H9 (cell line): ENCODE results near the gene ZNF804A. TPM values are rescaled to one million over a fixed set of nuclear protein-coding genes. Genes with fewer than 3 reads are reported as not detected.

Source experiments
- DNase-seq: peaks from one replicate; pipeline ENCODE4 v3.0.0-alpha.2; 2017
- H2AFZ ChIP-seq: one replicate; pipeline ENCODE4 v1.6.1; 2013; ENCODE audit warnings: mild to moderate bottlenecking, low read length, control low read depth, moderate library complexity
- H2AK5ac ChIP-seq: 2 replicates; pipeline ENCODE4 v1.6.1; 2013; ENCODE audit warnings: low read length, control low read depth, mixed read lengths; ENCODE audit not compliant: insufficient read length
- H2BK120ac ChIP-seq: one replicate; pipeline ENCODE4 v1.6.1; 2013; ENCODE audit warnings: low read depth, mild to moderate bottlenecking, low read length, control low read depth, inconsistent platforms; ENCODE audit not compliant: poor library complexity, severe bottlenecking
- H2BK12ac ChIP-seq: 2 replicates; pipeline ENCODE4 v1.6.1; 2013; ENCODE audit warnings: low read length, control low read depth, mixed read lengths, low read depth; ENCODE audit not compliant: insufficient read length
- H2BK15ac ChIP-seq: 2 replicates; pipeline ENCODE4 v1.6.1; 2013; ENCODE audit warnings: low read depth, low read length, control low read depth
- H2BK20ac ChIP-seq: one replicate; pipeline ENCODE4 v1.6.1; 2013; ENCODE audit warnings: low read depth, mild to moderate bottlenecking, low read length, control low read depth, inconsistent platforms; ENCODE audit not compliant: poor library complexity, severe bottlenecking
- H2BK5ac ChIP-seq: 2 replicates; pipeline ENCODE4 v1.6.1; 2013; ENCODE audit warnings: low read length, control low read depth, mixed read lengths; ENCODE audit not compliant: insufficient read length
- H3K14ac ChIP-seq: 2 replicates; pipeline ENCODE4 v1.6.1; 2013; ENCODE audit warnings: low read length, control low read depth; ENCODE audit not compliant: insufficient read depth
- H3K18ac ChIP-seq: 2 replicates; pipeline ENCODE4 v1.6.1; 2013; ENCODE audit warnings: low read depth, mild to moderate bottlenecking, mixed read lengths, low read length, control low read depth; ENCODE audit not compliant: insufficient read length
- H3K23ac ChIP-seq: 2 replicates; pipeline ENCODE4 v1.6.1; 2013; ENCODE audit warnings: low read length, control low read depth, mixed read lengths, low read depth; ENCODE audit not compliant: insufficient read length
- H3K23me2 ChIP-seq: 2 replicates; pipeline ENCODE4 v1.6.1; 2013; ENCODE audit warnings: low read depth, mild to moderate bottlenecking, mixed read lengths, low read length, control low read depth; ENCODE audit not compliant: insufficient read length, poor library complexity, severe bottlenecking
- H3K27ac ChIP-seq: 2 replicates; pipeline ENCODE4 v1.5.1; 2013; ENCODE audit warnings: low read length, control low read depth, mixed read lengths, low read depth; ENCODE audit not compliant: insufficient read length
- H3K27me3 ChIP-seq: 2 replicates; pipeline ENCODE4 v1.6.1; 2013; ENCODE audit warnings: low read length, control low read depth, inconsistent platforms; ENCODE audit not compliant: insufficient read depth
- H3K4ac ChIP-seq: 2 replicates; pipeline ENCODE4 v1.6.1; 2013; ENCODE audit warnings: low read depth, mild to moderate bottlenecking, control low read depth, inconsistent platforms, low read length, moderate library complexity
- H3K4me1 ChIP-seq: 2 replicates; pipeline ENCODE4 v1.6.1; 2013; ENCODE audit warnings: low read length, control low read depth, inconsistent platforms; ENCODE audit not compliant: insufficient read depth
- H3K4me2 ChIP-seq: 2 replicates; pipeline ENCODE4 v1.6.1; 2013; ENCODE audit warnings: low read length, control low read depth, mixed read lengths; ENCODE audit not compliant: insufficient read length, insufficient read depth
- H3K56ac ChIP-seq: 2 replicates; pipeline ENCODE4 v1.6.1; 2013; ENCODE audit warnings: low read depth, mild to moderate bottlenecking, mixed read lengths, low read length, control low read depth; ENCODE audit not compliant: insufficient read length
- H3K79me1 ChIP-seq: 2 replicates; pipeline ENCODE4 v1.6.1; 2013; ENCODE audit warnings: low read depth, mild to moderate bottlenecking, moderate library complexity, low read length, control low read depth, inconsistent platforms; ENCODE audit not compliant: insufficient read depth, poor library complexity, severe bottlenecking
- H3K79me2 ChIP-seq: 2 replicates; pipeline ENCODE4 v1.6.1; 2013; ENCODE audit warnings: low read length, control low read depth, inconsistent platforms; ENCODE audit not compliant: insufficient read depth
- H3K9ac ChIP-seq: 2 replicates; pipeline ENCODE4 v1.6.1; 2013; ENCODE audit warnings: low read length, control low read depth, mixed read lengths; ENCODE audit not compliant: insufficient read length; ENCODE audit errors: extremely low read depth
- H3K9me3 ChIP-seq: one replicate; pipeline ENCODE4 v1.6.1; 2013; ENCODE audit warnings: low read depth, low read length, inconsistent platforms; ENCODE audit not compliant: control insufficient read depth
- H3T11ph ChIP-seq: one replicate; pipeline ENCODE4 v1.6.1; 2013; ENCODE audit warnings: mild to moderate bottlenecking, low read length, control low read depth, inconsistent platforms
- H4K20me1 ChIP-seq: one replicate; pipeline ENCODE4 v1.6.1; 2013; ENCODE audit not compliant: control insufficient read depth, insufficient read length, insufficient read depth
- H4K5ac ChIP-seq: 2 replicates; pipeline ENCODE4 v1.6.1; 2013; ENCODE audit warnings: low read depth, mild to moderate bottlenecking, mixed read lengths, low read length, control low read depth; ENCODE audit not compliant: insufficient read length
- H4K8ac ChIP-seq: replicated peaks from 2 replicates; pipeline ENCODE4 v1.6.1; 2013; ENCODE audit warnings: low read length, control low read depth, mixed read lengths, low read depth; ENCODE audit not compliant: insufficient read length
- H4K91ac ChIP-seq: 2 replicates; pipeline ENCODE4 v1.6.1; 2013; ENCODE audit warnings: low read depth, mild to moderate bottlenecking, moderate library complexity, mixed read lengths, low read length, control low read depth; ENCODE audit not compliant: insufficient read length
- H3K27ac Mint-ChIP-seq, 3 experiments: 2 replicates in 2 of 3; 3 replicates in 1 of 3; pipeline ENCODE4 v1.8.0; 2020 to 2021; ENCODE audit warnings: mixed read lengths in 3 of 3, mild to moderate bottlenecking in 1 of 3, moderate library complexity in 1 of 3
- H3K27me3 Mint-ChIP-seq: 2 replicates; pipeline ENCODE4 v1.8.0; 2021; ENCODE audit warnings: low read depth, mild to moderate bottlenecking, moderate library complexity, mixed read lengths
- H3K36me3 Mint-ChIP-seq, 3 experiments: 2 replicates in 2 of 3; 3 replicates in 1 of 3; pipeline ENCODE4 v1.8.0; 2020 to 2021; ENCODE audit warnings: low read depth in 3 of 3, mixed read lengths in 3 of 3; ENCODE audit not compliant: insufficient read depth in 1 of 3
- H3K4me1 Mint-ChIP-seq, 2 experiments: 2 replicates each; pipeline ENCODE4 v1.8.0; 2020; ENCODE audit warnings: mixed read lengths in 2 of 2
- H3K4me3 Mint-ChIP-seq, 2 experiments: 2 replicates in 1 of 2; 3 replicates in 1 of 2; pipeline ENCODE4 v1.8.0; 2020 to 2021; ENCODE audit warnings: mild to moderate bottlenecking in 2 of 2, mixed read lengths in 2 of 2, moderate library complexity in 1 of 2
- H3K9me3 Mint-ChIP-seq, 2 experiments: 2 replicates in 1 of 2; 3 replicates in 1 of 2; pipeline ENCODE4 v1.8.0; 2020; ENCODE audit warnings: mild to moderate bottlenecking in 2 of 2, mixed read lengths in 2 of 2, moderate library complexity in 1 of 2
- WGBS: extraction: QIAGEN DNeasy Blood & Tissue Kit; methylation state at CpG from one replicate; pipeline ENCODE4 v1.1.7; 2013; ENCODE audit warnings: missing lambda C conversion rate, low lambda C conversion rate, mixed read lengths; ENCODE audit not compliant: insufficient read length; ENCODE audit errors: extremely low coverage; 5-methylcytosine and 5-hydroxymethylcytosine counted together
- total RNA-seq: library from RNA; stranded (reverse); gene quantifications from 2 replicates; pipeline ENCODE4 v1.2.1, GENCODE V29; 2021
- TF ChIP-seq, protein P1 (sequence below): fragments of 200-600 bp; sonication (generic); conservative IDR thresholded peaks from 3 replicates; pipeline ENCODE4 v1.8.0; 2021; ENCODE audit warnings: antibody characterized with exemption, mild to moderate bottlenecking

ZNF804A gene
- total RNA-seq, 1 experiment from 2014 or later: not detected

DNA sequence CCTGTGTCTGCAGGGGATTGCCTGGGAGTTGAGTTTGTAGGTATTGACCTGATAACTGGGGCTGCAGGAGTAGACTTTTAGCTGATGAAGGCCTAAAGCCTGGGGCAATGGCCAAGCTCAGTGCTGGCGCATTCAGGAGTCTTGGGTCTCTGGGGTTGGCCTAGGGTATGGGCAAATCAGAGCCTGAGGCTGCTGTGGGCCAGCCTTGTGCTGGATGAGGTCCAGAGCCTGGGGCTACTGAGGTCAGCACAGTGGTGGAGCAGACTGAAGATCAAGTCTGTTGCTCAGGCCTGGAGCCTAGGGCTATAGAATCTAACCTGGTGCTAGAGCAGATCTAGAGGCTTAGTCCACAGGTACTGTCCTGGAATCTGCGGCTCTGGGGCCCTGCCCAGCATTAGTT lies 262.4 kb downstream of the ZNF804A start:
- no peak overlapping the region for H3K4me3 Mint-ChIP-seq

More for the DNA sequence above, 262.4 kb downstream of the ZNF804A start:
- no peaks in the 10 kb centered on the region for H3K27me3 ChIP-seq
- Mint-ChIP-seq H3K4me1 (no peaks in the 10 kb centered on the region), H3K9me3 (peaks cover 9 to 11% of the 10 kb centered on the region in 2 experiments), H3K27me3 (no peaks in the 10 kb centered on the region), H3K27ac (no peak overlapping the region), H3K36me3 (peaks cover 0 to 11% (median 0%) of the 10 kb centered on the region in 3 experiments; a peak in 3 of 7 replicates)
- H3K4me1 ChIP-seq: no peaks in the 10 kb centered on the region
- no peak overlapping the region for H4K8ac ChIP-seq
- no peak overlapping the region for H3K4ac ChIP-seq
- no peak overlapping the region for H4K91ac ChIP-seq
- no peak overlapping the region for H2AK5ac ChIP-seq
- DNase-seq: no peak
- no peak overlapping the region for H4K5ac ChIP-seq
- H4K20me1 ChIP-seq: no peaks in the 10 kb centered on the region
- H2BK5ac ChIP-seq: no peak overlapping the region
- no peak overlapping the region for H2BK12ac ChIP-seq
- H3K27ac ChIP-seq: no peak overlapping the region
- no peak overlapping the region for H3K18ac ChIP-seq
- no peak overlapping the region for H3K4me2 ChIP-seq
- H3K23ac ChIP-seq: no peak overlapping the region
- H2BK15ac ChIP-seq: no peak overlapping the region
- no peaks in the 10 kb centered on the region for H3K79me2 ChIP-seq
- no peak overlapping the region for H3K14ac ChIP-seq
- H3K23me2 ChIP-seq: no peaks in the 10 kb centered on the region
- no peak overlapping the region for H3T11ph ChIP-seq
- no peak overlapping the region for H2AFZ ChIP-seq
- no peaks in the 10 kb centered on the region for H3K79me1 ChIP-seq
- H2BK120ac ChIP-seq: no peak overlapping the region
- no peaks in the 10 kb centered on the region for H3K9me3 ChIP-seq
- WGBS: no CpG with 5 or more reads among the region's 2 CpGs
- H2BK20ac ChIP-seq: no peak overlapping the region
- no peak overlapping the region for H3K9ac ChIP-seq
- TF ChIP-seq, protein P1, sequence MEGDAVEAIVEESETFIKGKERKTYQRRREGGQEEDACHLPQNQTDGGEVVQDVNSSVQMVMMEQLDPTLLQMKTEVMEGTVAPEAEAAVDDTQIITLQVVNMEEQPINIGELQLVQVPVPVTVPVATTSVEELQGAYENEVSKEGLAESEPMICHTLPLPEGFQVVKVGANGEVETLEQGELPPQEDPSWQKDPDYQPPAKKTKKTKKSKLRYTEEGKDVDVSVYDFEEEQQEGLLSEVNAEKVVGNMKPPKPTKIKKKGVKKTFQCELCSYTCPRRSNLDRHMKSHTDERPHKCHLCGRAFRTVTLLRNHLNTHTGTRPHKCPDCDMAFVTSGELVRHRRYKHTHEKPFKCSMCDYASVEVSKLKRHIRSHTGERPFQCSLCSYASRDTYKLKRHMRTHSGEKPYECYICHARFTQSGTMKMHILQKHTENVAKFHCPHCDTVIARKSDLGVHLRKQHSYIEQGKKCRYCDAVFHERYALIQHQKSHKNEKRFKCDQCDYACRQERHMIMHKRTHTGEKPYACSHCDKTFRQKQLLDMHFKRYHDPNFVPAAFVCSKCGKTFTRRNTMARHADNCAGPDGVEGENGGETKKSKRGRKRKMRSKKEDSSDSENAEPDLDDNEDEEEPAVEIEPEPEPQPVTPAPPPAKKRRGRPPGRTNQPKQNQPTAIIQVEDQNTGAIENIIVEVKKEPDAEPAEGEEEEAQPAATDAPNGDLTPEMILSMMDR: no peak
- H3K56ac ChIP-seq: no peak overlapping the region
